Stimulated activated CD4-positive, alpha-beta T cell treated with anti-CD3 and anti-CD28 coated beads, Interleukin-1b, Interleukin-23, amount 100 ng/mL, for 1 hour (primary cell): ENCODE measurements around the gene SHH.

Experiments used
- DNase-seq, 2 donors: peaks; one replicate each; pipeline ENCODE4 v3.0.0-alpha.2; 2020; ENCODE audit warnings: low read depth in 2 of 2

The SHH gene

DNA sequence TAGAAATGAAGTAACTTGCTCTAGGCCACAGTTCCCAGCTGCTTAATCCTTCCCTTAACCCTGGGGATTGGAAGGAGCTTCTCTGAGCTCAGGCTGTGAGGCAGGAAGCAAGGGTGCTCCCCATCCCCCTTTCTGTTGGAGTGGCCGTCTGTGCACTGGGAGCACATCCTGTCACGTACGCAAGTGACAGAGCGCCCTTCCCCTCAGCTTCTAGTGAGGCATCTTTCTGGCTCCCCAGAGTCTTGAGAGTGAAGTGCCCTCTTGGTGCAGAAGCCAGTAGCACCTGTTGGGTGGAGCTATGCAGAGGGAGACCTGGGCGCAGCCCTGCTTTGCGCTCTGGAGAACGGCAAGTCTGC lies 47.8 kb downstream of the SHH start:
- DNase-seq = no peak

DNA sequence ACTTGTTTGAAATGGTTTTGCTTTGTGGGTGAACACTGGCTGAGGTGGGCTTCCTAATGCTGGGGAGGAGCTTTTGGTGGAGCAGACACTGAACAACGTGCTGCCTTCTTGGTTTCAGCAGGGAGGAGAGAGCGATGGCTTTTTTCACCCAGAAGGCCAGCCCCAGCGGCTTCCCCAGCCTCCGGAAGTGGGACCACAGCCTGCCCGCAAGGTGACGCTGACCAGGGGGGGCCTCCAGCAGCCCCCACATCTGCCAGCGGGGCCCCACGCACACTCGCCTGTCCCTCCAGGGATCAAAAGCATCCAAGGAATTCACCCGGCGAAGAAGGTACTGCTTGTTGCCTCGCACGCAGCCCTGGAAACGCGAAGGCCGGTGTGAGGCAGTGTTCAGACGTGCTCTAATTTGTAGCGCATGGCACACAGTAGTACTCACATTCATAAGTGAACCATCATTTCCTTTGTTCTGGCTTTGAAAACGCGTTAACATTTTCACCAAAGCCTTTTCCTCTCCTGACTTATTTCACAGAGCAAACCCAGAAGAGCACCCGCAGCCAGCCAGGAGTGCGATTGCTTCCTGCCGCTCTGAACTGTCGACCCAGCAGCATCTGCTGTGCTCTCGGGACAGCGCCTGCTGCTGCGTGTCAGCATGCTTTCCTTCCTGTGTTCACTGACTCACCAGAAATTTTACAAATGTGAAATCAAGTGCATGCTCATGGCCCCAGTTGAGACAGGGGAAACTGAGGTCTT lies 48.4 kb downstream of the SHH start:
- DNase-seq = no peak

DNA sequence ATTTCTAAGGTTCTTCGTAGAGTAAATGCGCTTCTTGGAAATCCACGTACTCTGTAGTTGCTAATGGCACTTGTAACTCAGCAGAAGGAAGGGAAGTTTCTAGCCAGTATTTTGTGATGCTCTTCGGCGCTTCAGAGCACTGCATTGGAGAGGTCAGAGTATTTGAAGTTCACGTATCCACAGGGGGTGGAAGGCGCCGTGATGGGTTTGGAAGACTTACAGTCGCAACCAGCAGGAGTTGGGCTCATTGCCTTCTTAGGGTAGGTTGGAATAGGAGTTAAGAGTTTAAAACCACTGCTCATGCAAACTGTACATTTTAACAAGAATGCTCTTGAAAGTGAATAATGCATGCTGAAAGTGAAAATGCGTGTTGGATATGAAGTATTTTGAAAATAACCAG lies 49.1 kb downstream of the SHH start:
- DNase-seq = no peak

DNA sequence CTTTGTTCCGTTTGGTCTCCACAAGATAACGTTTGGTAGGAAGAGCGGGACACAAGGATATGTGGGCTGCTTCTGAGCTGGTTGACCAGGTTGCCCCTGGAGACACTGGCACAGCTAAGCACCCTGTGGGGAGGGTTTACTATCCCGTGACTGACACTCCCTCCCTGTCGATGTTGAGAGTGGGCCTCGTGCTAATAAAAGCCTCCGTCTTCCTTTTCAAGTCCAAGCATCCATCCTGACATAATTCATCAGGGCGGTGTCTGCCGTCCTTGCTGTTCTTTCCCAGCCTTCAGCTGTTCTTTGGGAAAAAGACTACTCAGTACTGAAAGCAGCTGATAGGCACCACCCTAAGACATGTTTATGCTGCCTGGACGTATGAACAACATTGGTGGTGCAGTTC lies 49.6 kb downstream of the SHH start:
- no peak for DNase-seq

DNA sequence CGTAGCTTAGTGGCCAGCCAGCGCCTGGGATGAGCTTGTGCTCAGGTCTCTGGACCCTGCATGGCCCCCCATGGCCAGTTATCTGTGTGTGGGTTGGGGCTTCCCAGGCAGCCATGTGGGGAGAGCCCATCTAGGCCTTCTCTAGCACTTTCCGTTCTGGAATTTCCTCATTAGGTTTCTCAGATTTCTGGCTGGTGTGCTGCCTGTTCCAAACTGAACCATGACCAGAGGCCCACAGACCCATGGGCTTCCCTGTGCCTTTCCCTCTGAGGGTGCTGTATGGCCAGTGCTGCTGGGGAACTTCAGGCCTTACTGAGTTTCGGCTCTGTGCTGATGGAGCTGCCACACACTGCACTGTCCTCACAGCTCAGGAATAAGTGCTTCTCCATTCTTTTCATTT lies 50.2 kb downstream of the SHH start:
- no peak for DNase-seq

DNA sequence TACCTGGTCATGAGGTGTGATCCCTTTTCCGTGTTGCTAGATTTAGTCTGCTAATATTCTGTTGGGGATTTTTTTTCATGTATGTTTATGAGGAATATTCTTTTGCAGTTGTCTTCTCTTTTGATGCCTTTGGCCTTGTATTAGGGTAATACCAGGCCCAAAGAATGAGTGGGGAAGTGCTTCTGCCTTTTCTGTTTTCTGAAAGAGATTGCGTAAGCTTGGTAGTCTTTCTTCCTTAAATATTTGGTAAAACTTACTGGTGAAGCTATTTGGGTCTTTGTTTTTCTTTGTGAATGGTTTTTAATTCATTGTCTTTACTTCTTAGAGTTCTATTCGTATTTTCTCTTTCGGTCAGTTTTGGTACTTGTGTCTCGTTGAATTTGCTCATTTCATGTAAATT lies 51.1 kb downstream of the SHH start:
- no peak for DNase-seq

DNA sequence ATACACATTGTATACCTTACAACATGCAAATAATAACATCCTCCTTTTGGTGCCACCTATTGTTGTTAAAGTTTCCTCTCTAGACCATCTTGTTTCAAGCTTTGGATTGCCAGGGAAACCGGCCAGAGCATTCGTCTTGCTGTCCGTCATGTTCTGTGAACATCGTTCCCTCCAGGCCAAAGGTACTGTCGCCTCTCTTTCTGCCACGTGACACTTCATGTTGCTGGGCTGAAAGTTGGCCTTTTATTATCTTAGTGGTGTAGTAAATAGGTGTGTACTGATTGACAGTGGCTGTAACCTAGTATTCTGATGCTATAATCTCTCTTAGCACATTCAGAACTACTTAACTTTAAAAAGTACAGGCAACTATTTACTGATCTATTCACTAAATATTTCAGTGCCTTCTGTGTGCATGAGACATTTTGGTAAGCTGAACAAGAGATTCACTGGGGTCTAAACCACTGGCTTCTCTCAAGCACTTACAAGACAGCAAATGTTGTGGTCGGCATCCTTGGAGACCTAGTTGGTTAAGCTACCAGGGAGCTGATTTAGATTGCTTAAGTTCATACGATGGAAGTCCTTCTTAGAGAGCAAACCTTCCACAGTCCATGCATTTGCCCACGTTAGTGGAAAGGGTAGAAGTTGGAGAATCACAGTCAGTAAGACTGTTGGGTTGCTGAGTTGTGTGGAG lies 52.4 kb downstream of the SHH start:
- no peak for DNase-seq

DNA sequence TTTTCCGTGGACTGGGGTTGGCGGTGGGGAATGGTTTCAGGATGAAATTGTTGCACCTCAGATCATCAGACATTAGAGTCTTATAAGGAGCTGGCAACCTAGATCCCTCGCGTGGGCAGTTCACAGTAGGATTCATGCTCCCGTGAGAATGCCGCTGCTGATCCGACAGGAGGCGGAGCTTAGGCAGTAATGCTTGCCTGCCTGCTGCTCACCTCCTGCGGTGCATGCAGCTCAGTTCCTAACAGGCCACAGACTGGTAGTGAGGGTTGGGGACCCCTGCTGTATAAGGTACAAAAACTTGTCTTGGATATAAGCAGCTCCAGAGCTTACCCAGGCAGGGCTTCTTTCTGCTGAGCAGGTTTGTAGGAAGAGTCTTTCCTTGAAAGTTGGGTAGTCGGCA lies 53.9 kb downstream of the SHH start:
- no peak for DNase-seq

DNA sequence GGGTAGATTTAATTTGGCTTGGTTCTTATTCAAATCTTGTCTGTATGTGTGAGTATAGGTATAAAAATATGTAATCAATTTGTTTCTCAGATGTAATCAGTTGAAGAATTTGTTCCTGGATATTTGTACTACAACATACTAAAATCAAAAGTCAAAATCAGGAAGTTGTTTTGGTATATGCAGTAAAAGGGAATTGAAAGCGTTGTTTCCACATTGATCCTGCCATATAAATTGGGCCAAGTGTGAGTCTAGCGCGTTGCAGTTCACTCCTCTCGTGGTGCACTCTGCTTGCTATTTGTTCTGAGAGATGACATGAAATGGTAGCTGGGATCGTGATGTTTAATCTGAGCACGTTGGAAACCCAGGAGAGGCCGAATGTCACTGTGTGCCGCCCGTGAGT lies 55.9 kb downstream of the SHH start:
- no peak for DNase-seq

DNA sequence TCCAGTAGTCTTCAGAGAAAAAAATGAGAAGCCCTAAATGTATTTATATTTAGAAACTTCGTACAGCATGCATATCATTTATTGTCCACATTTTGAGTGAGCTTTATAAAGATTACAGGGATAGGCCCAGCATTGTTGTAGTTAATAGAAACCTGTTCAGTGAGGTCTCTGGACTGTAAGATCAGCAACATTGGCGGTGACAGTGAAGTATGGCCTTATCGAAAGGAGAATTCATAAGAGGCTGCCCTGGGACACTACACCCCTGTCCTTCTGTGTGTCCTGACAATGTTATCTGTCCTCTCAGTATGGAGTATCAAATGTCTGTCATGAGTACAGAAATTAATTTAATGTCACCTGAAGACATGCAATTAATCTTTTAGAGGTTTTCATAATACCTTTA lies 57.2 kb downstream of the SHH start:
- no peak for DNase-seq

DNA sequence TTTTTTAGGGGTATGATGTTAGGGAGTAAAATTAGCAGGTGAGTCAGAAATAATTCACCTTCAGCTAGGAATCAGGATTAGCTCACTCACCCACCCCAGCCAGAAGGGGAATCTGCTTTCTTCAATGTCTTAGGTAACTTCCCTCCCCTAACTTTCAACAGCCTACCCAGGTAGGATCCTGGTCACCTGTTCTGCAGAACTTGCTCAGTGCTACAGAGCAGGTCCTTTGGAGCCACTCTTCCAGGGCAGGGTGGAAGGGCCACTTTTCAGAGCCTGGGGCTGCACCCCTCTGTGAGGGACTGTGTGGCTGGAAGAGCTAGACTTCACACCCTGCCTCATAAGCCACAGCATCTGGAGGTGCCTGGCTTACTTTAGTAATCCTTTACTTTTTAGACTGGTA lies 58.1 kb downstream of the SHH start:
- DNase-seq = no peak

DNA sequence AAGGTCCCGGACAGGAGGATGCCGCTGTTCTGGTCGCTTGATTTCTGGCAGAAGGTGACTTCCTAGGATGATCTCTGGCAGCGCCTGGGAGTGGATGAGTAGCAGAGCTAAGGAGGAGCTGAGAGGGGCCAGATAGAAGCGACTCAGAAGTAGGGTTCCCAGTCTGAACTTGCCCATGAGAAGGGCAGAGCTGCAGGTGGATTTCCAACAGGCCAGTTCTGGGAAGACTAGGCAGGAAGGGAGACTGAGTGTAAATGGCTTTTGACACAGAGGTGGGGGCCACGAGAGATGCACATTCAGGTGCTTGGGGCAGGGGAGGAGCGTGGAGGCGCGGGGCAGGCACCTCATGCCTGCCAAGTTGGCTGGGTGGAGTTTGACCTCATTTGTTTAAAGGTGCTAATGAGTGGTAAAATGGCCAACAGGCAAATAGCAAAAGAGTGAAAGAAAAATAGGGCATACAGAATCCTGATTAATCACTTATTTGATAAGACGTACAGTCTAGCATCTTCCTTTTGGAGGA lies 58.8 kb downstream of the SHH start:
- DNase-seq = no peak

DNA sequence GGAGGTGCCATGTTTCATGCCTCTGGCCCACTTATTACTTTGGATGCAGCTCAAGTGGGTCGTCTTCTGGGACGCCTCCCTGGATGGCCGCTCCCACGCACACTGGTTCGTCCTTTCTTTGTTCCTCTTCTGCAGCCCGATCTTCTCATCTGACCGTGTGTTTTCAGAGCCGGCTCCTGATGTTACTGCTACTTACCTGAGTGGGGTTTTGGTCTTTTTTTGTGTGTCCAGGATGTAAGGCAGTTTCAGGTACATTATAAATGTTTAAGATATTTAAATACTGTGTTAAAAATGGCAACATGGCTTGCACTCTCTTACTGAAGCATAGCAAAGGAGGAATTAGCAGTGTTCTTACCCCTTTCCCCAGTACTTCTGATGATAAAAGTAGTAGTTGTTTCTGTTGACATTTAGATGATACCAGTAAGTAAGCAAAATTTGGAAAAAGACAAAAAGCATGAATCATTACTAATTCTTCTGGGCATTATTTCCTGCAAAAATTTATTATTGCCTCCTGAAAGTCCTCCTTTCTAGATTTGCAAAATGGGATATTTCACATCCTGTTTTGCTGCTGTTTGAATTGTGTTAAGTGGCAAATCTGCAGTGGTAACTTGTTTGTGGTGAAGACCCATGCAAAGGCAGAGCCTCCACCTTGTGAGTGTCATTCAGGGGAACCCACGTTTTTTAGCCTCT lies 59.4 kb downstream of the SHH start:
- DNase-seq = no peak

DNA sequence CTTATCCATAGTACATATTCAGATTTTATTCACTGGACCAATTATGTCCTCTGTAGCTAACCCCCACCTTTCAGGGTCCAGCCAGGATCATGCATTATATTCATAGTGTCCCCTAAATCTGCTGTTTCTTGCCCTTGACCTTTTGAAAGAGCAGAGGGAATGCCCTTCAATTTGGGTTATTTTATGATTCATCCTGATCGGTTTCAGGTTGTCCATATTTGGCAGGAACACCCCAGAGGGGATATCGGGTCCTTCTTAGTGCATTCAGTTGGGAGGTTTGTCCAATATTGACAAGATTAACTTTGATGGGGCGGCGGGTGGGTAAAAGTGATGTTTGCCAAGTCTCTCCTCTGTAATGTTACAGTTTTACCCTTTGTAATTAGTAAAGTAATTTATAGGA lies 60.9 kb downstream of the SHH start:
- no peak for DNase-seq

DNA sequence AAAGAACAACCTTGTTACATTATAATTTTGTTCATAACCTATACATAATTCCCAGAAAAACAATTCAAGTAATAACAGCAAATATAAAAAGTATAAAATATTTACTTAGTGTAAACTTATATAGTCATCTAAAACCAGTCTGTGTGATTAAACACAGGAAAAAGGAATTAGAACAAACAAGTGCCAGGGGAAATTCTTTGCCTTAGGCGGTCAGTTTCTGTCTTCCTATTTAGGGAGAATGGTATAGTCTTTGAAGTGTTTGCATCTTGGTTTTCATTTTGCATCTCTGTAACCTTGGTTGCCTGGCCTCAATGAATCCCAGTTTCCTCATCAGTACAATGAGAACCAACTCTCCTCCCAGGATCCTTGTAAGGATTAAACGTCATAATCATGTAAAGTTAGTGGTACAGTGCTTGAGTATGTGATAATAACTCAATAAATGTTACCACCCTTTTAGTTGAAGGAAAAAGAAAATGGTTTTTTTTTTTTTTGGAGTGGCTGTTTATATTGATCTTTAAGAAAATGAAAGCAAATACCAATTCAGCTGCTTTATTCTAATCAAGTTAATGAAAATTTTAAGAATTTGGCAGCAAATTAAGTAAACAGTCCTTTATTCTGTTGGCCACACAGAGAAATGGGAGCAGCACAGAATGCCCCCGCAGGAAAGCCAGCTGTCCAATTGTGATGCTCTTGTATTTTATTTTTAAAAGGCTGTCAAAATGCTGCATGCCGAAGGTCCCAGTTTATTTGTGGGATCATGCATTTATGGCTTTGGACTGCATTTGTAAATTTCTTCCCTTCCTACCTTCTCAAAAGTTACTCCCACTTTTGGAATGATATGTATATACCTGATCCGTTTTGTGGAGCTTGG lies 61.8 kb downstream of the SHH start:
- no peak for DNase-seq
